ENCODE results near the gene COLQ.

Gene COLQ

GRCh38 chr3:15475161-15475560 is 46.3 kb downstream of the COLQ start:
- no peak overlapping the region for H3K27ac ChIP-seq
- TF ChIP-seq CTCF (conservative IDR thresholded peaks at IDR 0.05) (no peak), ZFX (IDR thresholded peaks at IDR 0.05) (no peak)

- TF ChIP-seq CTCF (conservative IDR thresholded peaks at IDR 0.05) (no peak), ZFX (IDR thresholded peaks at IDR 0.05) (no peak)
- no peak overlapping the region for H3K27ac ChIP-seq
These were observed 49.6 kb downstream of the COLQ start for GRCh38 chr3:15471861-15472260.

GRCh38 chr3:15470849-15471248 is 50.7 kb downstream of the COLQ start:
- TF ChIP-seq ZFX (IDR thresholded peaks at IDR 0.05) = no peak
- no peak for TF ChIP-seq CTCF (conservative IDR thresholded peaks at IDR 0.05)
- H3K27ac ChIP-seq = no peak overlapping the region

DNA sequence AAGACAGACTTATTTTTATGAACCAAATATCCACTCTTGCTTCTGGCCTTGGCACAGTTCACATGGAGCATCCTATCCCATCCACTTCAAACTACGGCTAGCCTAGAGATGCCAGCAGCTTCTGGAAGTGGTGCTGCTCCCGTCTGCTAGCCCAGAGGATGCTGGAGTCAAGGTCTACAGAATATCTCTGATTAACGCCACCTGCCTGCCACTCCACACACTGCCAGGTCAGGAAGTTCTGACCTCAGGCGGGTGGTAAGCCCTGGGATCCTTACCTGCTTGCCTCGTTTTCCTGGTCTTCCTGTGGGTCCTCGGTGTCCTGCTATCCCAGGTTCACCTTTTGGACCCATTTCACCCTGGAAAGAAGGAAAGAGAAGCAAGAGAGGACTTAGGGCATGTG is 51.2 kb downstream of the COLQ start:
- TF ChIP-seq ZFX (IDR thresholded peaks at IDR 0.05) (no peak), CTCF (conservative IDR thresholded peaks at IDR 0.05) (no peak)
- H3K27ac ChIP-seq = no peak overlapping the region

GRCh38 chr3:15467227-15468181 is 54.0 kb downstream of the COLQ start:
- TF ChIP-seq CTCF (conservative IDR thresholded peaks at IDR 0.05) (no peak), ZFX (IDR thresholded peaks at IDR 0.05) (no peak)
- H3K27ac ChIP-seq = no peak overlapping the region

GRCh38 chr3:15465876-15466585 is 55.5 kb downstream of the COLQ start:
- TF ChIP-seq CTCF (conservative IDR thresholded peaks at IDR 0.05) = no peak
- no peak for TF ChIP-seq ZFX (IDR thresholded peaks at IDR 0.05)

GRCh38 chr3:15462451-15462850 is 59.1 kb downstream of the COLQ start:
- H3K27ac ChIP-seq = no peak overlapping the region
- TF ChIP-seq CTCF (conservative IDR thresholded peaks at IDR 0.05) (no peak), ZFX (IDR thresholded peaks at IDR 0.05) (no peak)

More at GRCh38 chr3:15465876-15466585, 55.5 kb downstream of the COLQ start:
- H3K27ac ChIP-seq = no peak overlapping the region
